ENCODE results near the gene ACVRL1. TPM values are rescaled to one million over a fixed set of nuclear protein-coding genes. Genes with fewer than 3 reads are reported as not detected.
A peak's percentile ranks its signal among the peaks of the same experiment; 100 is the strongest.

The ACVRL1 gene
- total RNA-seq, 4 donors from 2014 or later, result 115 to 440 (median 137) TPM

- Histone ChIP-seq H3K9me3 (no peaks in the 10 kb centered on the region), H3K27me3 (no peaks in the 10 kb centered on the region), H3K27ac (no peak overlapping the region), H3K4me3 (no peak overlapping the region), H3K36me3 (no peaks in the 10 kb centered on the region), H3K4me1 (peaks cover 0 to 26% (median 7%) of the 10 kb centered on the region in 4 donors)
- in situ Hi-C loops (cut with MboI; ENCODE audit: low pct_ligation_motif_present in 1 of 4, low pct_unique_long_range_greater_than_20kb in 1 of 4, low sequenced_read_pairs in 3 of 4), result no loop called here
- no peak for TF ChIP-seq EP300 (IDR thresholded peaks at IDR 0.05; ENCODE audit: low read depth)
- TF ChIP-seq CTCF (IDR thresholded peaks at IDR 0.05), result no peak
- no peak for TF ChIP-seq POLR2AphosphoS5 (IDR thresholded peaks at IDR 0.05)
- no peak for TF ChIP-seq POLR2A (IDR thresholded peaks at IDR 0.05)
- intact Hi-C loops (cut with DNase I; ENCODE audit: low total_unique reads), result no loop called here
- 85% methylated on average over 10 of the region's 11 CpGs; no CpG with 5 or more reads in 1 of the 2 donors for WGBS, 2 donors (ENCODE audit: low coverage in 1 of 2)
- DNase-seq, result no peak
Observed at GRCh38 chr12:51915951-51916350, 8.6 kb downstream of the ACVRL1 start.

- H3K27ac ChIP-seq, result peak overlapping the region in 1 of 4 donors; percentile 34
- WGBS, 2 donors (ENCODE audit: low coverage in 1 of 2), result 88 to 100% methylated on average over 1 to 10 of the region's 10 CpGs
- DNase-seq, result no peak
- no peak for TF ChIP-seq EP300 (IDR thresholded peaks at IDR 0.05; ENCODE audit: low read depth)
- no peak for TF ChIP-seq POLR2A (IDR thresholded peaks at IDR 0.05)
- TF ChIP-seq POLR2AphosphoS5 (IDR thresholded peaks at IDR 0.05), result no peak
- no peak for TF ChIP-seq CTCF (IDR thresholded peaks at IDR 0.05)
- H3K27me3 ChIP-seq, result no peaks in the 10 kb centered on the region
- in situ Hi-C loops (cut with MboI; ENCODE audit: low pct_ligation_motif_present in 1 of 4, low pct_unique_long_range_greater_than_20kb in 1 of 4, low sequenced_read_pairs in 3 of 4), result no loop called here
- H3K4me1 ChIP-seq, result peaks cover 0 to 15% (median 3%) of the 10 kb centered on the region in 4 donors
- intact Hi-C loops (cut with DNase I; ENCODE audit: low total_unique reads), result no loop called here
- H3K36me3 ChIP-seq, result no peaks in the 10 kb centered on the region
- no peak overlapping the region for H3K4me3 ChIP-seq
- no peaks in the 10 kb centered on the region for H3K9me3 ChIP-seq
Observed at GRCh38 chr12:51917041-51917590, 9.8 kb downstream of the ACVRL1 start.

- intact Hi-C loops (cut with DNase I; ENCODE audit: low total_unique reads) (no loop called here), in situ Hi-C loops (cut with MboI; ENCODE audit: low pct_ligation_motif_present in 1 of 4, low pct_unique_long_range_greater_than_20kb in 1 of 4, low sequenced_read_pairs in 3 of 4) (no loop called here)
- TF ChIP-seq POLR2A (IDR thresholded peaks at IDR 0.05) (no peak), EP300 (IDR thresholded peaks at IDR 0.05; ENCODE audit: low read depth) (no peak), POLR2AphosphoS5 (IDR thresholded peaks at IDR 0.05) (no peak), CTCF (IDR thresholded peaks at IDR 0.05) (no peak)
- 79% methylated on average over 16 of the region's 16 CpGs; no CpG with 5 or more reads in 1 of the 2 donors for WGBS, 2 donors (ENCODE audit: low coverage in 1 of 2)
- Histone ChIP-seq H3K9me3 (no peaks in the 10 kb centered on the region), H3K27ac (peak overlapping the region in 2 of 4 donors; percentile 34 to 49), H3K27me3 (no peaks in the 10 kb centered on the region), H3K4me1 (peaks cover 1 to 15% (median 8%) of the 10 kb centered on the region in 4 donors), H3K36me3 (no peaks in the 10 kb centered on the region), H3K4me3 (no peak overlapping the region)
- DNase-seq, result no peak
Observed at GRCh38 chr12:51917746-51918453, 10.6 kb downstream of the ACVRL1 start.

- Histone ChIP-seq H3K4me1 (peaks cover 4 to 22% (median 14%) of the 10 kb centered on the region in 4 donors), H3K9me3 (no peaks in the 10 kb centered on the region), H3K4me3 (no peak overlapping the region), H3K27me3 (no peaks in the 10 kb centered on the region), H3K36me3 (no peaks in the 10 kb centered on the region), H3K27ac (no peak overlapping the region)
- TF ChIP-seq POLR2AphosphoS5 (IDR thresholded peaks at IDR 0.05) (no peak), CTCF (IDR thresholded peaks at IDR 0.05) (no peak), EP300 (IDR thresholded peaks at IDR 0.05; ENCODE audit: low read depth) (no peak), POLR2A (IDR thresholded peaks at IDR 0.05) (no peak)
- DNase-seq, result no peak
- intact Hi-C loops (cut with DNase I; ENCODE audit: low total_unique reads), result no loop called here
- in situ Hi-C loops (cut with MboI; ENCODE audit: low pct_ligation_motif_present in 1 of 4, low pct_unique_long_range_greater_than_20kb in 1 of 4, low sequenced_read_pairs in 3 of 4), result loop anchor here in 2 of 4 donors (10.0 kb wide), 2 partner anchors 55 to 65 kb away; no protein-coding TSS in a partner anchor
- WGBS, 2 donors (ENCODE audit: low coverage in 1 of 2), result 85% methylated on average over 2 of the region's 2 CpGs; no CpG with 5 or more reads in 1 of the 2 donors
Observed at GRCh38 chr12:51920046-51920445, 12.7 kb downstream of the ACVRL1 start.

Data from transverse colon (tissue), 4 donors.